Posterior vena cava (tissue), 2 donors: ENCODE data around the gene AKAP13. TPM values are rescaled to one million over a fixed set of nuclear protein-coding genes. Genes with fewer than 3 reads are reported as not detected.

Experiments
- DNase-seq: peaks from one replicate; pipeline ENCODE4 v3.0.0-alpha.2; 2020; ENCODE audit warnings: low spot score
- intact Hi-C, 2 donors: fragments of 100-400 bp; cut with DNase I; formaldehyde crosslinking; loops; one replicate each; pipeline versions ENCODE4 v1.14.1 to v1.14.2; 2022 to 2023
- total RNA-seq, 2 donors: library from RNA; stranded (reverse); fragmentation: NEBNext Ultra II Directional; extraction: Animal tissue kit (Norgen Biotek cat#: 25700); gene quantifications; one replicate each; pipeline ENCODE4 v1.2.1, GENCODE V29; 2021
- donor health status: DM: yes; HTN: yes; CAD: no.
- donor health status: DM: yes; HTN: yes; CAD: no.

The AKAP13 gene
- total RNA-seq, 2 donors from 2014 or later: 214 TPM

- DNase-seq: peak; percentile 84
- intact Hi-C loops: no loop called here
These were observed 624 bp downstream of the AKAP13 start for GRCh38 chr15:85380812-85381642.

GRCh38 chr15:85381850-85382751 lies 1.7 kb downstream of the AKAP13 start:
- intact Hi-C loops: no loop called here
- DNase-seq: no peak

- intact Hi-C loops: no loop called here
- DNase-seq: no peak
These were observed 2.5 kb downstream of the AKAP13 start for GRCh38 chr15:85382942-85383341.

GRCh38 chr15:85383470-85384148 lies 3.2 kb downstream of the AKAP13 start:
- intact Hi-C loops: no loop called here
- DNase-seq: no peak

GRCh38 chr15:85386261-85386660 lies 5.9 kb downstream of the AKAP13 start:
- DNase-seq: no peak
- intact Hi-C loops: no loop called here

DNA sequence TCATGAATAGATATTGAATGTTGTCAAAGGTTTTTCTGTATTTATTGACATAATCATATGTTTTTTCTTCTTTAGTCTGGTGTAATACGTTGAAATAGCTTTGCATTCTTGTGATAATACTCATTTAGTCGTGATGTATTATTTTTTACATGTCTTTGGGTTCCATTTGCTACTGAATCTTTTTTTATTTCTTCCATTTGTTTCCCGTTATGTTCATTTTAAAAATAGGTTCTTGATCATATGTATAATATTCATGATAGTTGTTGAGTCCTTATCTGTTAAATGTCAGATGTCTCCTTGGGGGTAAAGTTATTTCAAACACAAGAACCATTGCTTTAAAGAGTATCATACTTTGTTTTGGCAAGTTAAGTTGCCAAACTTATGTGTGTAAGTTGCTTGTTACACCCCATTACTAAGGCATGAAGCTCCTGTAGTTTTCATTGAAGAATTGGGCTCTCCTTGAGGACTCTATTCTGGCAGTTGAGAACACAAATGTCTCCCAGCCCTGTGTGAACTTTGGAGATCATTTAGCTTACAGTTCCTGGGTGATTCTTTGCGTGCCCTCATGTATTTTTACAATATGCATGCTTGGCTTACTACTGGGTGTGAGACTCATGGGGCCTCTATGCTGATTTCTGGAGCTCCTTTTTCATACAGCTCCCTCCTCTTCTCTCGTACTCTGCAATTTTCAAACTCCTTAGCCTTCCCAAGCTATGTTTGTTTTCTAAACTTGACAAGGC lies 8.3 kb downstream of the AKAP13 start:
- intact Hi-C loops: no loop called here
- no peak for DNase-seq

DNA sequence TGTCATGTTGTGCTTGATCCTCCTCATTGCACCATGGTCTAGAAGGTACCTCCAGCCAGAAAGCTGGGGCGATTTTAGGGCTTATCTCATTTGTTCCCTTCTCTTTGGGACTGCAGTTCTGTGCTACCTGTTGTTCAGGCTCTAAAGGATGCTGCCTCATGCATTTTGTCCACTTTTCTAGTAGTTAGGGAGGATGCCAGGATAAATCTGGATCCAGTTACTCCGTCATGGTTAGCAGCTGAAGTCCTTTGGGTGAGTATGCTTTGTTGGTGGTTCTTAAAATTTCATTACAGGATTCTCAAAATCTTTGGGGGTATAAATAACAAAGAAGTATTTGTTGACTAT lies 8.9 kb downstream of the AKAP13 start:
- intact Hi-C loops: no loop called here
- no peak for DNase-seq

- intact Hi-C loops: no loop called here
- DNase-seq: no peak
These were observed 9.4 kb downstream of the AKAP13 start for GRCh38 chr15:85389772-85390171.

- intact Hi-C loops: no loop called here
- DNase-seq: no peak
These were observed 12.8 kb downstream of the AKAP13 start for GRCh38 chr15:85393210-85393609.

DNA sequence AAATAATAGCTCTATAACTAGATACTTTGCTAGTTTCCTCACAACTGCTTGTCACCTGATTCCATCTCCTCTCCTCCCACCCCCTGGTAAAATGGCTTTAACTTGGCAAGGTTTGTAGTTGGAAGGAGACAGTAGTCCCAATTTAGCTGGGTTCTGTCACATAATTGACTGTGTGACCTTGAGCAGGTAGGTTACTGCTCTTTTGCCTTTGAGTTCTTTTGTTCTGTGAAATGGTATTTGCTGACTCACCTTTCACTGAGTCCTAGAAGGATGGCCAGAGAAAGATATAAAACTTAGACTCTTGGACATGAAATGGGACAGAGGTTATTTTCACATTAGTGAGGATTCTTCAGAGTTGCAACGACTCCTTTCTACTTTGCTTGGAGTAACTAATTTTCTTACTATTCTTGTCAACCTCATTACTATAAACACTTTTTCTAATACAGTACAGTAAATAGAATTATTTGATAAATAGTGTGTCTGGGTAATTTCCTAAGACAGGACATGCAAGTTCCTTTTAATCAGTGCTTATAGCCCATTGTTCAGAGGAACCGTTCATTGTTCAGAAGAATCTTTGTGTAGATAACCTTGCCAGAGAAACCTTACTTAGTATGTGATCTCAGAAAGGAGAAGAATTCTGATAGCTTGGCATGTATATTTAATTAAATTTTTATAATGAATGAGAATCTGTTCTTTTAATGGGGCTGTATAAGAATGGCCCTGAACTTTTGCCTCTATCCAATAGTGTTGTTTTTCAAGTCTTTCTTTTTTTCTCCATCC lies 14.3 kb downstream of the AKAP13 start:
- no peak for DNase-seq
- intact Hi-C loops: no loop called here

DNA sequence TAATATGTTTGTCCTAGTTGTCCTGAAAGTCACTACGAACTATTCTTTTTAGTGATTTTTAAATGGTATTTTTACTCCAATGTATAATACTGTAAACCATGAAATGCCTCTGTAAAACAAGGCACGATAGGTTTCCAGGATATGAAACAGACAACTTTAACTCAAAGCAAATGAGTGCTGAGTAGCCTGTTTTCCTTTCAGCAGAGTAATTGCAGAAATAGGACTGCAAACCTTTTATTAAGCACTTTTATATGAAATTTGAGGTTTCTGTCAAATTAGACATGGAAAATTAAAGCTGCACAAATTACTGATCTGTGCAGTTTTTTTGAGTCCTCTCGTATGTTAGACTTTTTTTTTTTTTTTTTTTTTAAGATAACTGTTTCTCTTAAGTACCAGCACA lies 16.2 kb downstream of the AKAP13 start:
- DNase-seq: no peak
- intact Hi-C loops: no loop called here

DNA sequence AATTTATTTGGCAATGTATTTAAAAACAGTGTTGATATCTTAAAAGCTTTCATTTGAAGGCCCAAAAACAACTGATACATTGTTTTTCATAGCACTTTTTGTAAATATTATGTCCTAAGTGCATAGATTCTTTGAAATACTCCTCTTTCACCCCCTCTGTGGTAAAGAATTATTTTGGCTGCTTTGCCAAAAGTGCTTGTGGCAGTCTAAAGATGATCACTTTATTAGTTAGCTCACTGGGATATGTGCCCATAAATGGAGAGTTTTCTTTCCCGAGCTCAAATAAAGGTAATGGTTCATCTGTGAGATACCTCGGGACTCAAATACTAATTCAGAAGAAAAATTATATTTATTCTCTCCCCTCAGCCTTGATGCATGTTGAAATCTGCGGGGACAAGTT lies 16.7 kb downstream of the AKAP13 start:
- intact Hi-C loops: no loop called here
- DNase-seq: no peak

DNA sequence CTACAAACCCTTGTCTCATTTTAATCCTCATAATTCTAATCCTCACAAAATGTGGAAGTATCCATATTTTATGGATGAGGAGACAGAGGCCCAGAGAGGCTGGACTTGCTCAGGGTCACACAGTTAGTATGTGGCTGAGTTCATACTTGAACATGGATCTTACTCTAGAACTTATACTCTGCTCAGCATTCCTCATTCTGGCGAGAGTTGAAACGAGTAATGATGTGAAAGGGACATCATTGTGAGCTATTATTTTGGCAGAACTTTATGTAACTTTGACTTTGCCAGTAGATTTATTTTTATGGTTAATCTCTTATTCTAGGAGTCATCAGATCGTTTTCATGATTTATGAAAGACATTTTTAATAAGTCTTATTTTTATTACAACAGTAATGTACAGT lies 17.5 kb downstream of the AKAP13 start:
- DNase-seq: no peak
- intact Hi-C loops: no loop called here

DNA sequence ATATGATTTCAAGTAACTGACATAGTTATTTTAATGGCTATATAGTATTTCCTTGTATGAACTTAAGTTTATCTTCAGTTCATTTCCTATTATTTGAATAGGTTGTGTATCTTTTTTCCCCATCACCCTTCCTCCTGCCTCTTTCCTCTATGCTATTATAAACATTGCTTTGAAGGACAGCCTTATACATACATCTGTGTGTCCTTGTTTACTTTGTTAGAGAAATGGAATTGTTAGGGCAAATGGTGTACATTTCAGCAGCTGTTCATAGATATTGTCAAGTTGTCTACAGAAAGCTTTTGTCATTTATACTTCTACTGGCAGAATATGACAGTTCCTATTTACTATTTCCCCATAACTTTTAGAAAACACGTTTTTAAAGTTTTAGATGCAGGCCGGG lies 18.4 kb downstream of the AKAP13 start:
- intact Hi-C loops: no loop called here
- DNase-seq: no peak

- intact Hi-C loops: no loop called here
- no peak for DNase-seq
These were observed 19.2 kb downstream of the AKAP13 start for GRCh38 chr15:85399627-85400026.

- intact Hi-C loops: no loop called here
- DNase-seq: no peak
These were observed 20.2 kb downstream of the AKAP13 start for GRCh38 chr15:85400606-85401005.

DNA sequence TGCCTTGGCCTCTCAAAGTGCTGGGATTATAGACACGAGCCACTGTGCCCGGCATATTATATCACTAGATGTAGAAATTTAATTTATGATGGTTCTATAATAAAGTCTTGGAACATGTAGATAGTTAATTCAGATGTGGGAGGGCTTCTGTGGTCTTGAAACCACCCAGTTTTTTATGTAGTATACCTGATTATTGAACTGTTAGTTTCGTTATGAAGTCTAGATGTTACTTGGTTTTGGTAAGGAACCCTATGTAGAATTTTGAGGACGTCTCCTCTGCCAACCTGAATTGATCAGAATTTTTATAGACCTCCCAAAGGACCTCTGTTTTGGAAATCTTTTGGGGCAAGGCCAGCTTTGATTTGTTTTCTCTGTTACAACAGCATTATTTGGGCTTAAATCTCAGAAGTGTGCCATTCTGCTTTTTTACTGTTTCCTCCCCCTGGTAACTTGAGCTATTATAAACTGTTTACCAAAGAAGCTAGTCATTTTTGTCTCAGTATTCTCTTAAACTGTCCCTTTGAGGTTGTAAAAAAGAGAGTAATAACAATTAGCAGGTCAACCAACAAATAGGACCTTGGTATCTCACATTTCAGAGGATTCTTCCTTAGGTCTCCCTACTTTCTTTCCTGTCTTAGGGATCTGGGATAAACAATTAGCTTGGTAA lies 20.8 kb downstream of the AKAP13 start:
- intact Hi-C loops: no loop called here
- DNase-seq: no peak

DNA sequence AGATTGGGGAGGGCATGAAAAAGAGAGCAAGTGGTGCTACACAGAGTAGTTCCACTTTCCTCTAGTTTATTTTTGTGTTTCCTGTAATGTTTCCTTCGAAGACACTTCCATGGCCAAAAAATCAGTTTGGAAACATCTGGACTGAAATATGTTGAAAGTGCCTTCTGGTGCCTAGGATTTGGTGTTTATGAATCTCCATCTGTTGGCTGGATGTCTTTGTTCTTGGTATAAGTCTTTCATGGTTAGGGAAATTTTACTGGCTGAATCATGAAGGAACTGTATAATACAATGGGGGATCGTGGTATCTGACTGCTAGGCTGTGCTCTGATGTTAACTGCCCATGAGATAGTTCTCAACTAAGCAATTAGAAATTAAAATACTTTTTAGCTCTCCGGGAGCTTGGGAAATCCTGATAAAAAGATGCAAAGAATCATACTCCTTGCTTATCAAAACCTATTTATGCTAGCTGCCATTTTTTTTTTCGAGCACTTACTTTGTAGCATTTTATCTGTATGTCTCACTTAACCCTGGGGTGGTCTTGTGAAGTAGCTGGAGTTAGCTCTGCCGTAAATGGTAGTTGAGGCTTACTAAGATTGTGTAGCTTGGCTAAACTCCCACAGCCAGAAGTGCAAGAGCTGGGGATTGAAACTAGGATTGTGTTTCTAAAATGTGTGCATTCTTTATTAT lies 21.9 kb downstream of the AKAP13 start:
- intact Hi-C loops: no loop called here

More for the DNA sequence above, 21.9 kb downstream of the AKAP13 start:
- no peak for DNase-seq
